ENCODE results near the gene ETF1.

Gene ETF1

GRCh38 chr5:138563340-138564118, 20.5 kb upstream of the ETF1 start:
- no peak for DNase-seq (ENCODE audit: low read depth in 2 of 2)

- DNase-seq (ENCODE audit: low read depth in 2 of 2): no peak
Measured at GRCh38 chr5:138560971-138561370, 17.9 kb upstream of the ETF1 start.

DNA sequence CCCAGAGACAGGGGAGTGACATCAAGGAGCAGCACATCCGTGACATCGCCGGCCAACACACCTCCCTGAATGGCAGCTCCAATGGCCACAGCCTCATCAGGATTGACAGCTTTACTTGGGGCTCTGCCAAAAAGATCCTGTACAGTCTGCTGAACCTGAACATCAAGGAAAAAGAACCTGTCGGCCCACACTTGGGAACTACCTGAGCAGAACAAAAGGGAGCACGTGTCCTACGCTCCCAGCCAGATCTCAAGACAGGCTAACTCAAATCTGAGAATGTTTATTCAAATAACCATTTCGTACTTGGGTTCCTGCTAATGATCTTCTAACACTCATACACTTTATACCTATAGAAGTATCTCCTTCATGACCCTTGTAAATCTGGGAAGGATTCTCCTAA, 16.9 kb upstream of the ETF1 start:
- no peak for DNase-seq (ENCODE audit: low read depth in 2 of 2)

DNA sequence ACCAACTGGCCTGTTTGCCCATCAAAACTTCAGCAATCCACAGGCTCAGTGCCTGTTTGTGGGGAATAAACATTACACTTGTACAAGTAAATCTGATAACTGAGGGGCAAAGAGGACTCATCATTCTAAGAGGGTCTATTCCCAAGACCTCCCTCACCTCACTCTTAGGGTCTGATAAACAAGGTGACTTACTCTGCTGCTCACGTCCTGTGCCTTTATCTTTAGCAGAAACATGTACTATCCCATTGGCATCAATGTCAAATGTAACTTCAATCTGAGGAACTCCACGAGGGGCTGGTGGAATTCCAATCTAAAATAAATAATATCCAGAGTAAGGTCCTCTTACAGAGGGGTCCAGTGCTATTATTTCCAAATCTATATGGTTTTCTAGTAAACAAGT, 14.6 kb upstream of the ETF1 start:
- no peak for DNase-seq (ENCODE audit: low read depth in 2 of 2)

DNA sequence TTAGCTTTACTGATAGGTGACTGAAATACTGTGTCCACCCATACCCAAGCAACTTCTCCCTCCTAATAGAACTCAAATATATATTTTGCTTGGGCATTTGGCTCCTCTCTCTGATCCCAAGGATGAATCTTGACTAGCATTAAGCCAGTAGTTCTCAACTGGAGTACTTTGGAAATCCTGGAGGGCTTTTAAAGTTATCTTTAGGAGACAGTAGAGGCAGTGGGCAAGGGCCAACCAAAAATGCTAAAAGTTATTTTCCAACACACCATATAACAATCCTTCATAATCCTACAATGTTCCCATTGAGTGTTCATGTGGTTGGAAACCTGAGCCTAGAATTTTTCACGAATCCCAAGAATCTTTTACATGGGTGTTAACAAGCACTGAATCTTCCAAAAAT, 11.1 kb upstream of the ETF1 start:
- DNase-seq (ENCODE audit: low read depth in 2 of 2): no peak

- no peak for DNase-seq (ENCODE audit: low read depth in 2 of 2)
Measured at GRCh38 chr5:138553437-138554095, 10.5 kb upstream of the ETF1 start.

DNA sequence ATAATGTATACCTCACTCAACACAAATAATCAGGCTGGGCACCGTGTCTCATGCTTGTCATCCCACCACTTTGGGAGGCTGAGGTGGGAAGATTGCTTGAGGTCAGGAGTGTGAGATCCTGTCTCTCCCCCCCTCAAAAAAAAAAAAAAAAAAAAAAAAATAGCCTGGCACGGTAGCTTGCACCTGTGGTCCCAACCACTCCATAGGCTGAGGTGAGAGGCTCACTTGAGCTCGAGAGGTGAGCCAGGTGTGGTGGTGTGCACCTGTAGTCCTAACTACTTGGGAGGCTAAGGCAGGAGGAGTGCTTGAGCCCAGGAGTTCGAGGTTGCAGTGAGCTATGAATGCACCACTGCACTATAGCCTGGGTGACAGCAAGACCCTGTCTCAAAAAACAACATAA, 9.6 kb upstream of the ETF1 start:
- DNase-seq (ENCODE audit: low read depth in 2 of 2): no peak

GRCh38 chr5:138549414-138549813, 6.4 kb upstream of the ETF1 start:
- no peak for DNase-seq (ENCODE audit: low read depth in 2 of 2)

DNA sequence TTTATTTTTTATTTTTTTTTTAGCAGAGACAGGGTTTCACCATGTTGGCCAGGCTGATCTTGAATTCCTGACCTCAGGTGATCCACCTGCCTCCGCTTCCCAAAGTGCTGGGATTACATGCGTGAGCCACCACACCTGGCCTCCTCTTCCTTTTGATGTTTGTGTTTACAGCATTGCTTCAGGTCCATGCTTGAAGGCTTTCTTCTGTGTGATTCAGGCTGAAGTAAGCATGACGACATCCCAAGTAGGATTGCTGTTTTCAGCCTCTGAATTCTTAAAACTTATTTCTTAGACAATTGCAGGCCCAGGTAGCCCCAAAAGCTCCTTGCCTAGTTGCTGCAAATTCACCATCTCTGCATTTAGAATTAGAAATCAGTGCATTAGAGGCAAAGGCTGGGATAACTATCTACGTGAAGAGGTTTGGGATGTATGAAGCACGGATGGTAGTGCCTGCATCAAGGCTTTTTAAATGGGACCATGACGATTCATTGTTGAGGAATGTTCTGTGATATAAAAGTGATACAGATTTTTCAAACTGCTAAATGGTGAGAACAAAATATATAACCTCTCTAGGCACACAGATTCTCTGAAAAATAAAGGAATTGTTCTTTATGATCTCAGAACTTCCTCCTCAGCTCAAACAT, 3.0 kb upstream of the ETF1 start:
- DNase-seq (ENCODE audit: low read depth in 2 of 2): no peak

DNA sequence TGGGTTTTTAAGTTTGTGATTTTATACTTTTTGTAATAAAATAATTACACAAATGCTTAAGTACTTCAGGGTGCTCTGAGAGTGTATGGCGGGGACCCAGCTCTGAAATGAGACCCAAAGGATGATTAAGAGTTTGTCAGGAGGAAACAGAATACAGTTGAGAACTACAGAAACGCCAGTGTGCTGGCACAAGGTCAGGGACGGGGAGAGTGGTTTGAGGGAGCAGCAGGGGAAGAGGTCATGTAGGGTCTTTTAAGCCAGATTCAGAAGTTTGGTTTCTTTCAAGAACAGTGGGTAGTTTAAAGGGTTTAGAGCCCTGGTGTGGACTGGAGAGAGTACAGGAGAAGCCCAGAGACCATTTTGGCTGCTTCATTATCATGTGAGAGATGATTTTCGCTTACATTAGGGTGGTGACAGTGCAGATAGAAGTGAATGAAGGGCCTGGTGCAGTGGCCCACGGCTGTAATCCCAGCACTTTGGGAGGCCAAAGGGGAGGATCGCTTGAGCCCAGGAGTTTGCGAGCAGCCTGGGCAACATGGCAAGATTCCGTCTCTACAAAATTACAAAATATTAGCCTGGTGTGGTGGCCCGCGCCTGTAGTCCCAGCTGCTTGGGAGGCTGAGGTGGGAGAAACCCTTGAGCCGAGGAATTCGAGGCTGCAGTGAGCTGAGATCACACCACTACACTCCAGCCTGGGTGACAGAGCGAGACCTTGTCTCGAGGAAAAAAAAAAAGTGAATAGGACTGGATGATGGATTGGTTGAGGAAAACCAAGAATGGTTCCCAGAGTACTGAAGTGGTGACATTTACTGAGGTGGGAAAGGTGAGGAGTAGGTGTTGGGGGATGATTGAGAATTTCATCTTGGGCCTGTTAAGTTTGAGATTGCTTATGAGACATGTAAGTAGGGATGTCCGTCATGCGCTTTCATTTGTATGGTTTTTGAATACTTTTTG, 1.4 kb upstream of the ETF1 start:
- no peak for DNase-seq (ENCODE audit: low read depth in 2 of 2)

GRCh38 chr5:138543730-138544104, 681 bp upstream of the ETF1 start:
- DNase-seq (ENCODE audit: low read depth in 2 of 2): no peak

- DNase-seq (ENCODE audit: low read depth in 2 of 2): no peak
Measured at GRCh38 chr5:138542180-138542955, 668 bp downstream of the ETF1 start.

DNA sequence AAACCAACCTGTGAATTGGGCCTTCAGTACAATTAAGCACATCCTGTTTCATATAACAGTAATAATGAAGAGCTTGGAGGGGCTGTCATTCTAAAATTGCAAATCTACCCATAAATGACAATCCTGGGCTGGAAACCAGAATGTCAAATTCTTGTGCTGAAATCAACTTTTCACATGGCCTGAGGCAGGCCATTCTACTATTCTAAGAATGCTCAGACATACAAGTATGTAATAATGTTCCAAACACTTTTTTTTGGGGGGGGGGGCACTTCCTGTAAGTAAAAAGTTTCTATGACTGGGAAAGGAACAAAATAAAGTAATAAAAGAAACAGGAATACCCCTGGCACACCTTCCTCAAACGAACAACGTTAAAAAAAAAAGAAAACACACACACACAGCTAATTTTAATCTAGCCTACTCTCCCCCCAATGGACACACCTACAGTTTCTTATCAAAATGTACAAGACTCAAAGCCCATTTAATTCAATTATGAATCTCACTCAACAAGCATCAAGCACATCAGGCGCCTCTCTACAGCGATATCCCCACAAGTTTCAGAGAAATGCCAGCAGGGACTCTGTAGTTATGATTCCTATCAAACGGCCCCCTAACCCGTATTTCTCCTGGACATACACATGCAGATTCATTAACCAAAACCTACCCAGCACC, 1.4 kb downstream of the ETF1 start:
- DNase-seq (ENCODE audit: low read depth in 2 of 2): no peak

GRCh38 chr5:138539791-138540190, 3.2 kb downstream of the ETF1 start:
- DNase-seq (ENCODE audit: low read depth in 2 of 2): no peak

DNA sequence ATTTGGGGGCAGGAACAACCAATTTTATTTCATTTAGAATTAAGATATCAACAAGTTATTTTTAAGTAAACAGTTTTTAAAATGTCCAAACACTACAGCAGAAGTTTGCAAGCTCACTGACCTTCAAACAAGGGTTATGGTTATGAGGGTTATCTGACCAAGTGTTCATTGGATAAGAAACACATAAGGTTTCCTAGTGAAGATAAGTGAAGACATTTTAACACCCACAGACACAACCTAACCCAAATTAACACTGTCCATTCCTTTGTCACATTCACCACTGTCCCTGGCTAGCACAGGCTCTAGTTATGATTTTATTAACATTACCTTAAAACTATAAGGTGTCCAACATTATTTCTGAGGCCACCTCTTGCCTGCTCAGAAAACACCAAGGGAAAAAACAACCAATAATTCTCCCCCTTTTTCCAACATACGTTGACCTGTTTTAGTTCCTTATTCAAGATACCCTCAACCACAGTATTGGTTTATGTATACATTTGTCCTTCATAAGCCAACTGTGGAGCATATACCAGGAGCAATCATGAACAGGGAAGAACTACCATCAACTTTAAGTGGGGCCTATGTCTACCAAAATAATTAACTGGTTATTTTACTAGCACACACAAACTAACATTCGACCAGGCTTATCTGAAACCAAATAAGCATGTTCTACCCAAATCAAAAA, 4.0 kb downstream of the ETF1 start:
- DNase-seq (ENCODE audit: low read depth in 2 of 2): no peak

DNA sequence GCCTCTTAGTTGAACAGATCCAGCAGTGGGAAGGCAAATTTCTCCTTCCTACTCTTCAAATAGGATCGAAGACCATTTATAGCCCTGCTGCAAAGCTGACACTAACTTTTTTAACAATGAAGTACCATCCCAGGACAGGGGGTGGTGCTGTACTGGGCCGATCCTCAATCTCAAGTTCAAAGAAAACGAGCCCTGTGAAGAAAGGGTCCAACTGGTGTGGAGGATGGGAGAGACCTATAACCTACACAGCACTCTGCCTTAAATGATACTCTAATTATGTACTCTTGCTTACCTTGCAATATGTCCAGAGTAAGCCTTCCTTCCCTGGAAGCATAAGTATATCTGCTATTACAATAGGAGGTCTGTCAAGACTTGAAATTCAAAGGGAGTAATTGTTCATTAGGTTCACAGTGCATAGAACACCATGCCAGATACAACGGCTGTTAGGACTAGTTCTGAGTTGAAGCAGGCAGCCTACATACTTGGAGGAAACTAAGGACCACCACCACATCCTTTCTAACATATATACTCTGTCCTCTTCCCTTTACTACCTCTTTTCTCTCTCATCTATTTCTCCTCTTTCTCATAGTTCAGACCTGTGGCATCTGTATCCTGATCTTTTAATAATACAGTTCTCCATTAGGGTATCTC, 6.2 kb downstream of the ETF1 start:
- DNase-seq (ENCODE audit: low read depth in 2 of 2): no peak

DNA sequence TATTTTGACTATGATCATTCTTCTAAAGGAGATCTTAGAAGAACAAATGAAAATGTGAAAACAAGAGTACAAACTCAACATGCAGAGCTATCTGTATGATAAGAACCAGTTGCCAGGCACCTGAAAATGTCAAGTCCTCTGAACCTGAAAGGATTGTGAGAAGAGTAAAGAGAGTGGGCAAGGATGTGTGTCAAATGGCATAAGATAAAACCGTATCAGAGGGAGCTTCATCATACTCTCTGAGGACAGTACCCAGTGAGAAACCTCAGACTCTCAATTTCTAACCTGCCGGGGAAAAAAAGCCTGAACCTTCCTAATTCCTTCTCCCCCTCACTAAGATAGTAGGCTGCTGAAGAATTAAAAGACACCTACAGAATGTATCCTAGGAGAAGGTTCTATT, 6.8 kb downstream of the ETF1 start:
- DNase-seq (ENCODE audit: low read depth in 2 of 2): no peak

GRCh38 chr5:138533973-138534941, 8.8 kb downstream of the ETF1 start:
- no peak for DNase-seq (ENCODE audit: low read depth in 2 of 2)
